GM18861 (cell line): ENCODE measurements around the gene CCL2.

Experiments used
- ATAC-seq: cut with Tn5 transposase; IDR thresholded peaks from one replicate; pipeline ENCODE4 v1.9.1; 2021; ENCODE audit not compliant: unreplicated experiment

The CCL2 gene

GRCh38 chr17:34261568-34262337 is 6.7 kb downstream of the CCL2 start:
- ATAC-seq: no peak

- ATAC-seq: no peak
Measured at GRCh38 chr17:34265711-34266110, 10.6 kb downstream of the CCL2 start.

GRCh38 chr17:34269969-34270368 is 14.9 kb downstream of the CCL2 start, which contains the start of gene CCL7:
Gene CCL7, plus strand, starts transcription at chr17:34270221. Its CDS starts 70 bp downstream, at chr17:34270291.
- ATAC-seq: no peak

GRCh38 chr17:34275881-34276280 is 20.8 kb downstream of the CCL2 start:
- ATAC-seq: no peak

- ATAC-seq: no peak
Measured at GRCh38 chr17:34276826-34277225, 21.7 kb downstream of the CCL2 start.

- no peak for ATAC-seq
Measured at GRCh38 chr17:34283571-34283970, 28.5 kb downstream of the CCL2 start.

- no peak for ATAC-seq
Measured at GRCh38 chr17:34285286-34285792, 30.3 kb downstream of the CCL2 start, which contains the start of gene CCL11. Gene CCL11, plus strand, starts transcription at chr17:34285742. Its CDS starts 67 bp downstream, at chr17:34285809.

- no peak for ATAC-seq
Measured at GRCh38 chr17:34287875-34288274, 32.8 kb downstream of the CCL2 start.

- ATAC-seq: no peak
Measured at GRCh38 chr17:34290586-34290985, 35.5 kb downstream of the CCL2 start.

- no peak for ATAC-seq
Measured at GRCh38 chr17:34291721-34292348, 36.8 kb downstream of the CCL2 start.

GRCh38 chr17:34299027-34299426 is 43.9 kb downstream of the CCL2 start:
- no peak for ATAC-seq

GRCh38 chr17:34299956-34300577 is 45.0 kb downstream of the CCL2 start:
- ATAC-seq: no peak

- no peak for ATAC-seq
Measured at GRCh38 chr17:34300652-34301370, 45.7 kb downstream of the CCL2 start.

GRCh38 chr17:34301986-34302385 is 46.9 kb downstream of the CCL2 start:
- ATAC-seq: no peak

GRCh38 chr17:34302636-34303035 is 47.6 kb downstream of the CCL2 start:
- ATAC-seq: no peak

GRCh38 chr17:34303606-34304005 is 48.5 kb downstream of the CCL2 start:
- ATAC-seq: no peak

- ATAC-seq: no peak
Measured at GRCh38 chr17:34305061-34305460, 50.0 kb downstream of the CCL2 start.

GRCh38 chr17:34305606-34306005 is 50.5 kb downstream of the CCL2 start:
- no peak for ATAC-seq

- ATAC-seq: no peak
Measured at GRCh38 chr17:34306466-34306865, 51.4 kb downstream of the CCL2 start.
